Stimulated activated CD4-positive, alpha-beta T cell treated with anti-CD3 and anti-CD28 coated beads, Interleukin-15, amount 100 ng/mL, for 48 hours (primary cell): Measurements from ENCODE around the gene KRTAP22-1.

Experiments used
- DNase-seq, 2 donors: peaks; one replicate each; pipeline ENCODE4 v3.0.0-alpha.2; 2020; ENCODE audit warnings: low read depth in 2 of 2

Gene KRTAP22-1

GRCh38 chr21:30600787-30601186 lies at the start of gene KRTAP22-1:
Gene KRTAP22-1, plus strand, starts transcription at chr21:30601087.
- no peak for DNase-seq

- DNase-seq = no peak
Observed at GRCh38 chr21:30552782-30553181, 48.1 kb upstream of the KRTAP22-1 start.

GRCh38 chr21:30555095-30555494 lies 45.8 kb upstream of the KRTAP22-1 start:
- no peak for DNase-seq

- DNase-seq = no peak
Observed at GRCh38 chr21:30561264-30561895, 39.5 kb upstream of the KRTAP22-1 start, which contains the start of gene KRTAP19-7. Gene KRTAP19-7, minus strand, starts transcription at chr21:30561314. Its CDS starts 25 bp downstream, at chr21:30561289.

- DNase-seq = no peak
Observed at GRCh38 chr21:30561957-30562356, 38.9 kb upstream of the KRTAP22-1 start.

GRCh38 chr21:30563072-30563471 lies 37.8 kb upstream of the KRTAP22-1 start:
- DNase-seq = no peak

- DNase-seq = no peak
Observed at GRCh38 chr21:30563630-30564029, 37.3 kb upstream of the KRTAP22-1 start.

- DNase-seq = no peak
Observed at GRCh38 chr21:30567617-30568016, 33.3 kb upstream of the KRTAP22-1 start.

- no peak for DNase-seq
Observed at GRCh38 chr21:30577766-30578165, 23.1 kb upstream of the KRTAP22-1 start.

GRCh38 chr21:30579346-30579745 lies 21.5 kb upstream of the KRTAP22-1 start:
- DNase-seq = no peak

GRCh38 chr21:30580132-30580531 lies 20.8 kb upstream of the KRTAP22-1 start:
- no peak for DNase-seq

- no peak for DNase-seq
Observed at GRCh38 chr21:30582870-30583269, 18.0 kb upstream of the KRTAP22-1 start.

GRCh38 chr21:30590297-30590696 lies 10.6 kb upstream of the KRTAP22-1 start, which contains the start of gene KRTAP22-2:
Gene KRTAP22-2, minus strand, starts transcription at chr21:30590397.
- DNase-seq = no peak

GRCh38 chr21:30592140-30592539 lies 8.7 kb upstream of the KRTAP22-1 start, which contains the start of gene KRTAP6-3:
Gene KRTAP6-3, plus strand, starts transcription at chr21:30592440. Its CDS starts 6 bp downstream, at chr21:30592446.
- DNase-seq = no peak

GRCh38 chr21:30598802-30599201 lies 2.1 kb upstream of the KRTAP22-1 start, which contains the start of gene KRTAP6-2:
Gene KRTAP6-2, minus strand, starts transcription at chr21:30598902. Its CDS starts 28 bp downstream, at chr21:30598874.
- DNase-seq = no peak

- no peak for DNase-seq
Observed at GRCh38 chr21:30605968-30606367, 5.1 kb downstream of the KRTAP22-1 start.

- no peak for DNase-seq
Observed at GRCh38 chr21:30612132-30612531, 11.2 kb downstream of the KRTAP22-1 start.

- no peak for DNase-seq
Observed at GRCh38 chr21:30613836-30614235, 12.9 kb downstream of the KRTAP22-1 start, which contains the start of gene KRTAP6-1. Gene KRTAP6-1, minus strand, starts transcription at chr21:30613930. Its CDS starts 26 bp downstream, at chr21:30613904.

- no peak for DNase-seq
Observed at GRCh38 chr21:30615199-30615598, 14.3 kb downstream of the KRTAP22-1 start.

GRCh38 chr21:30616125-30616524 lies 15.2 kb downstream of the KRTAP22-1 start, which contains the start of gene KRTAP20-1:
Gene KRTAP20-1, plus strand, starts transcription at chr21:30616425. Its CDS starts 30 bp downstream, at chr21:30616455.
- DNase-seq = no peak

- no peak for DNase-seq
Observed at GRCh38 chr21:30620080-30620479, 19.2 kb downstream of the KRTAP22-1 start.

- no peak for DNase-seq
Observed at GRCh38 chr21:30620522-30620921, 19.6 kb downstream of the KRTAP22-1 start, which contains the start of gene KRTAP20-4. Gene KRTAP20-4, plus strand, starts transcription at chr21:30620627.

GRCh38 chr21:30623362-30623761 lies 22.5 kb downstream of the KRTAP22-1 start:
- no peak for DNase-seq
